GM19351 (cell line): ENCODE data around the gene CLASP1.
A peak's percentile ranks its signal among the peaks of the same experiment; 100 is the strongest.
"Not testable (repeated sequence)": the region's sequence is repeated elsewhere in the genome, so short reads cannot be mapped to it uniquely, and the experiment has no call there.

Experiments used
- ATAC-seq: cut with Tn5 transposase; IDR thresholded peaks from one replicate; pipeline ENCODE4 v1.9.1; 2021; ENCODE audit warnings: mild to moderate bottlenecking, moderate library complexity; ENCODE audit not compliant: unreplicated experiment

The CLASP1 gene

GRCh38 chr2:121626777-121627524, 22.3 kb downstream of the CLASP1 start:
- no peak for ATAC-seq

- no peak for ATAC-seq
These were observed 23.3 kb downstream of the CLASP1 start for GRCh38 chr2:121625953-121626352.

GRCh38 chr2:121617042-121617599, 32.1 kb downstream of the CLASP1 start:
- ATAC-seq: peak; percentile 72

GRCh38 chr2:121613774-121614173, 35.5 kb downstream of the CLASP1 start:
- ATAC-seq: no peak

- no peak for ATAC-seq
These were observed 36.1 kb downstream of the CLASP1 start for GRCh38 chr2:121613152-121613551.

GRCh38 chr2:121611730-121612705, 37.2 kb downstream of the CLASP1 start:
- no peak for ATAC-seq

GRCh38 chr2:121611048-121611649, 38.1 kb downstream of the CLASP1 start:
- not testable (repeated sequence) for ATAC-seq

- ATAC-seq: not testable (repeated sequence)
These were observed 38.8 kb downstream of the CLASP1 start for GRCh38 chr2:121610487-121610874.

GRCh38 chr2:121608967-121609366, 40.3 kb downstream of the CLASP1 start:
- ATAC-seq: no peak

GRCh38 chr2:121608367-121608766, 40.9 kb downstream of the CLASP1 start:
- ATAC-seq: no peak

- no peak for ATAC-seq
These were observed 43.2 kb downstream of the CLASP1 start for GRCh38 chr2:121605820-121606733.

GRCh38 chr2:121603185-121603584, 46.1 kb downstream of the CLASP1 start:
- ATAC-seq: no peak

GRCh38 chr2:121599963-121600651, 49.2 kb downstream of the CLASP1 start:
- ATAC-seq: peak; percentile 66

GRCh38 chr2:121598087-121598486, 51.2 kb downstream of the CLASP1 start:
- ATAC-seq: no peak

GRCh38 chr2:121596221-121597080, 52.8 kb downstream of the CLASP1 start:
- peak; percentile 64 for ATAC-seq

- no peak for ATAC-seq
These were observed 54.0 kb downstream of the CLASP1 start for GRCh38 chr2:121595012-121595891.

GRCh38 chr2:121591199-121591598, 58.1 kb downstream of the CLASP1 start:
- no peak for ATAC-seq

- ATAC-seq: no peak
These were observed 60.9 kb downstream of the CLASP1 start for GRCh38 chr2:121588357-121588756.
